ENCODE measurements around the gene CCM2.
"Not testable (repeated sequence)": the region's sequence is repeated elsewhere in the genome, so short reads cannot be mapped to it uniquely, and the experiment has no call there.

The CCM2 gene

DNA sequence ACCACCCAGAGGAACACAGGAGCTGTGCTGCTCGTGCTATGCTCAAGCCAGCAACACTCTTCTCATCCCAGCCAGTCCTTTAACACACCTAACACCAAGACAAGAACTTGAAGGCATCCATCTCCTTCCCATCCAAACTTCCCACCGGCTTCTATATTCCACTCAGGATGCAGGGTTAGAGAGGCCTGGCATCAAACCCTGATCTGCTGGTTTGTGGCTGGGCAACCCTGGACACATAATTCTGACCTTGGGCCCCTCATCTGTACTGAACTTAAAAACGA, 15.6 kb upstream of the CCM2 start:
- Mint-ChIP-seq H3K4me1 (ENCODE audit: low read depth) (peaks cover 65% of the 10 kb centered on the region), H3K36me3 (ENCODE audit: low read depth) (peaks cover 46% of the 10 kb centered on the region), H3K9me3 (no peaks in the 10 kb centered on the region), H3K27me3 (ENCODE audit: low read depth) (no peaks in the 10 kb centered on the region), H3K4me3 (peak overlapping the region; percentile 96), H3K27ac (peak overlapping the region; percentile 98)

GRCh38 chr7:44985033-44985695, 14.8 kb upstream of the CCM2 start:
- Mint-ChIP-seq H3K4me3 (peak overlapping the region; percentile 96), H3K27me3 (ENCODE audit: low read depth) (no peaks in the 10 kb centered on the region), H3K9me3 (no peaks in the 10 kb centered on the region), H3K36me3 (ENCODE audit: low read depth) (peaks cover 46% of the 10 kb centered on the region), H3K4me1 (ENCODE audit: low read depth) (peaks cover 58% of the 10 kb centered on the region), H3K27ac (peak overlapping the region; percentile 98)

DNA sequence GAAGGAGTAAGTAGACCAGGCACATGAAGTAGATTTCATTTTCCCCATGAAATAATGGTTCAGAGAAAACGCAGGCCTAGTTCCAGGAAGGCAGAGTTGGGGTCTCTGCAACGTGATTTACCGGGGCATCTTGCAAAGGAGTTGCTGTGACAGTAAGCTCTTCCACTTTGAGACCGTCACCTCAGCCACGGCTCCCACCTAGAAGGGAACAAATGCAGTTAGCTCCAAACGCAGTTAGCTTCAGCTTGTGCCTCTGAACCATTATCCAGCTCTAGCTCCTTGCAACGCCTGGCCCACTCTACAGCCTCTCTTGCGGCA, 14.1 kb upstream of the CCM2 start:
- H3K36me3 Mint-ChIP-seq (ENCODE audit: low read depth), result peaks cover 43% of the 10 kb centered on the region
- peaks cover 51% of the 10 kb centered on the region for H3K4me1 Mint-ChIP-seq (ENCODE audit: low read depth)
- H3K4me3 Mint-ChIP-seq, result peak overlapping the region; percentile 96
- H3K9me3 Mint-ChIP-seq, result no peaks in the 10 kb centered on the region
- peak overlapping the region; percentile 98 for H3K27ac Mint-ChIP-seq
- no peaks in the 10 kb centered on the region for H3K27me3 Mint-ChIP-seq (ENCODE audit: low read depth)

DNA sequence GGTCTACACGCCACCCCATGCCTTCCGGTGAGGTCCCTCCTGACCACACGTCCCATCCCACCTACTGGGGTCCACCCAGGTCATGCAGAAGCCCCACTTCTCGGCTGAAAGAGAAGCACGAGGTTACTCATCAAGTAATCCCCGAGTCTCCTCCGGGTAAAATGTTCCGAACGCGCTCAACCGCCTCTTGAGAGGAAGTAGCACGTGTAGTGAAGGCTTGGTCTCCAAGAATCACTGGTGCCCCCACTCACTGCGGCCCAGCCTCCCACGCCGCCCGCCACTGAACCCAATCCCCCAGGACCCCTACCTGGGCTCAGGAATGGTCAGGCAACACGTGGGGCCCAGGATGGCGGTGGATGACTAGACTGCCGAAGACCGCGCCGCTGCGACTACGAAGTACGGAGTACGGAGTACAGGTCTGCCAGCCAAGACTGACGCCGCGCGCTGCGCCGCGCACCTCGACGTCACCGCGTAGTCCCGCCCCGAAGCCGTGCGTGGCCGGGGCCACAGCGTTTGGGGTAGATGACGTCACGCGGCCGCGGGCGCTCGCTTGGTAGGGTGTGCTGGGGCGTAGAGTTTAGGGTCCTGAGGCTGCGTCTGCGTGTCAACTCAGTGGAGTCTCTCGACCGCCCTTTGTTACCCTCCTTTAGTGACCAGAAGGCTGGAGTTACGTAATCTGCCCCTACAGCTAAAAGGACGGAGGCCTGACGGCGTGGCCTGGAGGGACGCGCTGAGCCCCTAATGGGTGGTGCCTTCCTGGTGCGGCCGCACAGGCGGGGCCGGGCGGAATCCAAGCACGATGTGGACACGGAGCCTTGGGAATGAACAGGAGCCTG, 13.6 kb upstream of the CCM2 start:
- peaks cover 43% of the 10 kb centered on the region for H3K36me3 Mint-ChIP-seq (ENCODE audit: low read depth)
- H3K27me3 Mint-ChIP-seq (ENCODE audit: low read depth), result no peaks in the 10 kb centered on the region
- peak overlapping the region; percentile 96 for H3K4me3 Mint-ChIP-seq
- peaks cover 46% of the 10 kb centered on the region for H3K4me1 Mint-ChIP-seq (ENCODE audit: low read depth)
- no peaks in the 10 kb centered on the region for H3K9me3 Mint-ChIP-seq
- peak overlapping the region; percentile 98 for H3K27ac Mint-ChIP-seq

- peak overlapping the region; percentile 98 for H3K27ac Mint-ChIP-seq
- H3K36me3 Mint-ChIP-seq (ENCODE audit: low read depth), result peaks cover 38% of the 10 kb centered on the region
- no peaks in the 10 kb centered on the region for H3K27me3 Mint-ChIP-seq (ENCODE audit: low read depth)
- peak overlapping the region; percentile 96 for H3K4me3 Mint-ChIP-seq
- peaks cover 45% of the 10 kb centered on the region for H3K4me1 Mint-ChIP-seq (ENCODE audit: low read depth)
- no peaks in the 10 kb centered on the region for H3K9me3 Mint-ChIP-seq
Measured at GRCh38 chr7:44987457-44987856, 12.5 kb upstream of the CCM2 start.

GRCh38 chr7:44987996-44988395, 12.0 kb upstream of the CCM2 start:
- no peaks in the 10 kb centered on the region for H3K27me3 Mint-ChIP-seq (ENCODE audit: low read depth)
- peaks cover 42% of the 10 kb centered on the region for H3K4me1 Mint-ChIP-seq (ENCODE audit: low read depth)

DNA sequence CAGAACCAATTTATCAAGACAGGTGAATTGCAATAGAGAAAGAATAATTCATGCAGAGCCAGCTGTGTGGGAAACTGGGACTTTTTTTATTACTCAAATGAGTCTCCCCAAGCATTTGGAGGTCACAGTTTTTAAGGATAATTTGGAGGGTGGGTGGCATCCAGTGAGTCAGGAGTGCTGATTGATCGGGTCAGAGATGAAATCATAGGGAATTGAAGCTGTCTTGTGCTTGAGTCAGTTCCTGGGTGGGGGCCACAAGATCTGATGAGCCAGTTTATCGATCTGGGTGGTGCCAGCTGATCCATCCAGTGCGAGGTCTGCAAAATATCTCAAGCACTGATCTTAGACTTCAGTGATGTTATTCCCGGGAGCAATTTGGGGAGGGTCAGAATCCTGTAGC, 11.3 kb upstream of the CCM2 start:
- Mint-ChIP-seq H3K27ac (no peak overlapping the region), H3K4me3 (no peak overlapping the region), H3K4me1 (ENCODE audit: low read depth) (peaks cover 40% of the 10 kb centered on the region), H3K27me3 (ENCODE audit: low read depth) (no peaks in the 10 kb centered on the region), H3K9me3 (no peaks in the 10 kb centered on the region), H3K36me3 (ENCODE audit: low read depth) (peaks cover 28% of the 10 kb centered on the region)

More at GRCh38 chr7:44987996-44988395, 12.0 kb upstream of the CCM2 start:
- peaks cover 35% of the 10 kb centered on the region for H3K36me3 Mint-ChIP-seq (ENCODE audit: low read depth)
- no peaks in the 10 kb centered on the region for H3K9me3 Mint-ChIP-seq
- H3K27ac Mint-ChIP-seq, result peak overlapping the region; percentile 54
- peak overlapping the region; percentile 96 for H3K4me3 Mint-ChIP-seq

GRCh38 chr7:44989132-44989531, 10.9 kb upstream of the CCM2 start:
- peak overlapping the region; percentile 7 for H3K27ac Mint-ChIP-seq
- no peaks in the 10 kb centered on the region for H3K27me3 Mint-ChIP-seq (ENCODE audit: low read depth)
- peaks cover 35% of the 10 kb centered on the region for H3K4me1 Mint-ChIP-seq (ENCODE audit: low read depth)
- peaks cover 23% of the 10 kb centered on the region for H3K36me3 Mint-ChIP-seq (ENCODE audit: low read depth)
- H3K9me3 Mint-ChIP-seq, result no peaks in the 10 kb centered on the region
- H3K4me3 Mint-ChIP-seq, result no peak overlapping the region

- Mint-ChIP-seq H3K4me3 (no peak overlapping the region), H3K27ac (no peak overlapping the region), H3K4me1 (ENCODE audit: low read depth) (peaks cover 34% of the 10 kb centered on the region), H3K36me3 (ENCODE audit: low read depth) (peaks cover 11% of the 10 kb centered on the region), H3K27me3 (ENCODE audit: low read depth) (no peaks in the 10 kb centered on the region), H3K9me3 (no peaks in the 10 kb centered on the region)
Measured at GRCh38 chr7:44990109-44991023, 9.6 kb upstream of the CCM2 start.

DNA sequence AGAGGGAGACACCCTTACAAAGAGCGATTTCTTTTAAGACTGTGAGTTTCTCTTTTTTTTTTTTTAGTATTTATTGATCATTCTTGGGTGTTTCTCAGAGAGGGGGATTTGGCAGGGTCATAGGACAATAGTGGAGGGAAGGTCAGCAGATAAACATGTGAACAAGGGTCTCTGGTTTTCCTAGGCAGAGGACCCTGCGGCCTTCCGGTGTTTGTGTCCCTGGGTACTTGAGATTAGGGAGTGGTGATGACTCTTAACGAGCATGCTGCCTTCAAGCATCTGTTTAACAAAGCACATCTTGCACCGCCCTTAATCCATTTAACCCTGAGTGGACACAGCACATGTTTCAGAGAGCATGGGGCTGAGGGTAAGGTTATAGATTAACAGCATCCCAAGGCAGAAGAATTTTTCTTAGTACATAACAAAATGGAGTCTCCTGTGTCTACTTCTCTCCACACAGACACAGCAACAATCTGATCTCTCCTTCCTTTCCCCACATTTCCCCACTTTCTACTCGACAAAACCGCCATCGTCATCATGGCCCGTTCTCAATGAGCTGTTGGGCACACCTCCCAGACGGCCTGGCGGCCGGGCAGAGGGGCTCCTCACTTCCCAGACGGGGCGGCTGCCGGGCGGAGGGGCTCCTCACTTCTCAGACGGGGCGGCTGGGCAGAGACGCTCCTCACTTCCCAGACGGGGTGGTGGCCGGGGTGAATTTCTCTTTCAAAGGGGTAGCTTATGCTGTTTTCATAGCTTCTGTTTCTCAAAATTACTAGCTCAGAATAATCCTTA, 7.8 kb upstream of the CCM2 start:
- not testable (repeated sequence) for H3K27ac Mint-ChIP-seq; H3K4me3 Mint-ChIP-seq; H3K9me3 Mint-ChIP-seq; H3K36me3 Mint-ChIP-seq (ENCODE audit: low read depth); H3K27me3 Mint-ChIP-seq (ENCODE audit: low read depth)
- H3K4me1 Mint-ChIP-seq (ENCODE audit: low read depth), result peaks cover 36% of the 10 kb centered on the region

DNA sequence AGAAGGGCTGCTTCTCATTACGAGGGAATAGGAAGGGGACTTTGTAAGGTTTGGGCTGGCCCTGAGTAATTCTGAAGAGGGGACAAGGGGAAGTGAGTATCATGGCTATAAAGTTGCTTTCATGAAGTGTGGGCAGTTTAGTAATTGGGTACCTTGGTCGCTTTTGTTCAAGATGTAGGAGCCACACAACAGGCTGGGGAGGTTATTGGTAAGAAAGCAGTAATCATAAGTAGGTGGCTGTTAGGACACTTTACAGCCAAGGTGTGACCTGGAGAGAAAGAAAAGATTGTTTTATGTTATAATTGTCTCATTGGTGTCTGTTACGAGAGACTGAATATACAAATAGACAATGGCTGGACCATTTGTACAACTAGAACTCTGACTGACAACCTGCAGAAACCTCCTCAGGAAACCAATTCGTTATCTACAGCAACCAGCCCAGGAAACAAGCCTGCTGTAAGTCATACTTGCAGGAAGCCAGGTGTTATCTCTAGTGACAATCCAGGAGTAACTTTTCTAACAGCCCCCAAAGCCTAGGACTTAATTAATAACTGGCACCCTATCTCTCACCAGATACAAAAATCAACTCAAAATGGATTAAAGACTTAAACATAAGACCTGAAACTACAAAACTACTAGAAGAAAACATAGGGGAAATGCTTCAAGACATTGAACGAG, 5.0 kb upstream of the CCM2 start:
- Mint-ChIP-seq H3K27ac (peak overlapping the region; percentile 71), H3K27me3 (ENCODE audit: low read depth) (no peaks in the 10 kb centered on the region), H3K4me3 (peak overlapping the region; percentile 43), H3K36me3 (ENCODE audit: low read depth) (no peaks in the 10 kb centered on the region), H3K9me3 (no peaks in the 10 kb centered on the region), H3K4me1 (ENCODE audit: low read depth) (peaks cover 30% of the 10 kb centered on the region)

- H3K27me3 Mint-ChIP-seq (ENCODE audit: low read depth), result no peaks in the 10 kb centered on the region
- H3K9me3 Mint-ChIP-seq, result no peaks in the 10 kb centered on the region
- H3K4me3 Mint-ChIP-seq, result peak overlapping the region; percentile 43
- peaks cover 30% of the 10 kb centered on the region for H3K4me1 Mint-ChIP-seq (ENCODE audit: low read depth)
- H3K27ac Mint-ChIP-seq, result peak overlapping the region; percentile 71
- H3K36me3 Mint-ChIP-seq (ENCODE audit: low read depth), result no peaks in the 10 kb centered on the region
Measured at GRCh38 chr7:44995555-44996493, 4.2 kb upstream of the CCM2 start.
